GM12878 (cell line): ENCODE measurements around the gene TPI1. TPM values are rescaled to one million over a fixed set of nuclear protein-coding genes. Genes with fewer than 3 reads are reported as not detected.
A peak's percentile ranks its signal among the peaks of the same experiment; 100 is the strongest.

Experiments used
- ATAC-seq: fragments of 200-7000 bp; cut with Tn5 transposase; 3 replicates; pipeline ENCODE4 v1.9.1; 2020; ENCODE audit warnings: mild to moderate bottlenecking, moderate library complexity
- BruUV-seq: library from RNA; stranded (reverse); fragments of 400-500 nt; replicated peaks from 2 replicates; lab custom pipeline; 2021; lab: Mats Ljungman, UMichigan
- CTCF ChIA-PET: fragments of 300-600 bp; sonication (Branson Sonifier 250); formaldehyde crosslinking; extraction: SDS; loops from one replicate; lab custom pipeline; 2021; ENCODE audit warnings: inconsistent platforms; lab: Yijun Ruan, JAX
- POLR2A ChIA-PET: fragments of 350-600 bp; formaldehyde crosslinking; extraction: SDS; loops from one replicate; lab custom pipeline; 2021; ENCODE audit warnings: inconsistent platforms; lab: Charles Lee
- RAD21 ChIA-PET: fragments of 300-600 bp; sonication (Branson Sonifier 250); formaldehyde crosslinking; loops from one replicate; lab custom pipeline; 2023; ENCODE audit warnings: antibody characterized with exemption; ENCODE audit not compliant: unreplicated experiment; lab: Charles Lee
- SMC1A ChIA-PET: fragments of 300-600 bp; sonication (Branson Sonifier 250); formaldehyde crosslinking; loops from one replicate; lab custom pipeline; 2023; ENCODE audit not compliant: unreplicated experiment, uncharacterized antibody; lab: Charles Lee
- DNase-seq: peaks from one replicate; pipeline ENCODE4 v3.0.0-alpha.2; 2011; ENCODE audit warnings: low read depth, low spot score
- FAIRE-seq: peaks from 3 replicates; lab custom pipeline; 2011; peaks lifted over from hg19 to GRCh38; lab: Jason Lieb, UNC
- H2AFZ ChIP-seq: 2 replicates; pipeline ENCODE4 v1.6.0; 2011; ENCODE audit warnings: low read depth, low read length, control low read depth; ENCODE audit not compliant: control insufficient read depth
- H3K27ac ChIP-seq: 2 replicates; pipeline ENCODE4 v1.5.1; 2011; ENCODE audit warnings: control low read depth; ENCODE audit not compliant: control insufficient read depth, insufficient read depth
- H3K27me3 ChIP-seq, 2 experiments: replicated peaks in 1 of 2; 2 replicates each; pipeline versions ENCODE4 v1.6.0 to v1.6.1; 2011; ENCODE audit warnings: low read length in 1 of 2; ENCODE audit not compliant: control insufficient read depth in 2 of 2, insufficient read depth in 2 of 2
- H3K36me3 ChIP-seq, 2 experiments: 2 replicates each; pipeline ENCODE4 v1.5.1; 2011; ENCODE audit warnings: low read length in 1 of 2; ENCODE audit not compliant: control insufficient read depth in 2 of 2, insufficient read depth in 2 of 2
- H3K4me1 ChIP-seq: 2 replicates; pipeline ENCODE4 v1.6.1; 2011; ENCODE audit warnings: mild to moderate bottlenecking, low read length, moderate library complexity, mixed read lengths; ENCODE audit not compliant: control insufficient read depth, insufficient read depth
- H3K4me2 ChIP-seq: 2 replicates; pipeline ENCODE4 v1.6.0; 2011; ENCODE audit warnings: control low read depth; ENCODE audit not compliant: control insufficient read depth, insufficient read depth
- H3K4me3 ChIP-seq: fragments of 200-600 bp; sonication (generic); 2 replicates; pipeline ENCODE4 v1.5.1; 2016
- H3K79me2 ChIP-seq: 2 replicates; pipeline ENCODE4 v1.6.0; 2011; ENCODE audit warnings: low read length; ENCODE audit not compliant: control insufficient read depth, insufficient read depth
- H3K9ac ChIP-seq: 2 replicates; pipeline ENCODE4 v1.8.0; 2011; ENCODE audit warnings: low read length, control low read depth, mixed read lengths; ENCODE audit not compliant: control insufficient read depth, insufficient read depth
- H3K9me3 ChIP-seq: replicated peaks from 3 replicates; pipeline ENCODE4 v1.5.1; 2011; ENCODE audit warnings: mild to moderate bottlenecking, low read length; ENCODE audit not compliant: control insufficient read depth, insufficient read depth
- H4K20me1 ChIP-seq: 2 replicates; pipeline ENCODE4 v1.6.0; 2011; ENCODE audit not compliant: control insufficient read depth, insufficient read depth
- HDGF ChIP-seq: fragments of 450-650 bp; IDR thresholded peaks from 2 replicates; pipeline ENCODE4 v1.6.1; 2016; ENCODE audit warnings: antibody characterized with exemption
- MEF2B ChIP-seq: fragments of 450-650 bp; IDR thresholded peaks from 2 replicates; pipeline ENCODE4 v1.6.1; 2018; ENCODE audit warnings: mild to moderate bottlenecking, moderate library complexity; ENCODE audit not compliant: partially characterized antibody, poor library complexity, severe bottlenecking
- PKNOX1 ChIP-seq: fragments of 450-650 bp; IDR thresholded peaks from 2 replicates; pipeline ENCODE4 v1.6.1; 2016; ENCODE audit warnings: mild to moderate bottlenecking
- PML ChIP-seq: IDR thresholded peaks from 2 replicates; pipeline ENCODE4 v1.6.1; 2012; ENCODE audit warnings: low read length, inconsistent platforms
- PRDM15 ChIP-seq: fragments of 450-650 bp; formaldehyde crosslinking; IDR thresholded peaks from 2 replicates; pipeline ENCODE4 v1.4.0; 2020; ENCODE audit warnings: mild to moderate bottlenecking, moderate library complexity
- RB1 ChIP-seq: fragments of 450-650 bp; formaldehyde crosslinking; IDR thresholded peaks from 2 replicates; pipeline ENCODE4 v1.6.1; 2017; ENCODE audit warnings: mild to moderate bottlenecking, borderline replicate concordance
- RCOR1 ChIP-seq: conservative IDR thresholded peaks from 2 replicates; pipeline ENCODE4 v1.6.1; 2012; ENCODE audit warnings: low read depth, low read length, improper control_type of control experiment
- SIN3A ChIP-seq: IDR thresholded peaks from 2 replicates; pipeline ENCODE4 v1.6.1; 2012; ENCODE audit warnings: low read depth, low read length, improper control_type of control experiment
- YY1 ChIP-seq: IDR thresholded peaks from 2 replicates; pipeline ENCODE4 v1.6.1; 2011; ENCODE audit warnings: low read depth, mild to moderate bottlenecking, low read length
- WGBS: methylation state at CpG from one replicate; pipeline ENCODE4 v1.1.6; 2016; ENCODE audit warnings: low lambda C conversion rate; ENCODE audit not compliant: insufficient replicate concordance, insufficient coverage; ENCODE audit errors: missing lambda C conversion rate; 5-methylcytosine and 5-hydroxymethylcytosine counted together
- in situ Hi-C: fragments of 300-500 bp; cut with MboI; formaldehyde crosslinking; loops from 9 replicates; pipeline ENCODE4 v1.14.3; 2018; ENCODE audit warnings: mixed read lengths
- intact Hi-C: fragments of 100-400 bp; cut with micrococcal nuclease; formaldehyde crosslinking; loops from one replicate; pipeline ENCODE4 v1.14.2; 2022; ENCODE audit not compliant: unreplicated experiment
- polyA plus RNA-seq, 11 experiments: library from polyadenylated mRNA; depleted of rRNA in 4 of 11; unstranded in 6 of 11; stranded (reverse) in 5 of 11; fragments of >200 nt; fragmentation: Nextera tagmentation in 4 of 11; fragmentation: Illumina TruSeq in 1 of 11; extraction: Ambion mirVana in 4 of 11; extraction: Trizol in 1 of 11; gene quantifications; 1 replicate in 1 of 11; 2 replicates in 10 of 11; pipeline versions ENCODE4 v1.2.1 to v1.2.3, GENCODE V29; 2011 to 2016; ENCODE audit warnings: inconsistent platforms in 2 of 11, missing spikeins in 2 of 11, low read depth in 1 of 11
- total RNA-seq, 4 experiments: library from RNA; depleted of rRNA in 3 of 4; stranded (reverse); fragments of >200 nt in 3 of 4; fragmentation: Illumina TruSeq in 1 of 4; extraction: Trizol in 1 of 4; gene quantifications; 2 replicates each; pipeline versions ENCODE4 v1.2.1 to v1.2.3, GENCODE V29; 2013 to 2021

Gene TPI1
- total and polyA plus RNA-seq, 10 of the 15 experiments (the other 5 are each of a cell fraction or from before 2014, with no cell fraction given) = 916 to 7,349 (median 1,677) TPM

- FAIRE-seq (no peak), DNase-seq (no peak), ATAC-seq (peak; percentile 26; the same call in 2 of the 3 replicates)
- ChIA-PET CTCF (interaction anchor here (1.0 to 1.3 kb wide), 4 partner anchors 11 to 66 kb away, joined by 3 to 5 read pairs (median 4); partner anchors contain the start of gene MLF2), SMC1A (interaction anchor here (1.5 to 2.0 kb wide), 2 partner anchors 7 to 39 kb away, joined by 6 read pairs; no protein-coding TSS in a partner anchor), RAD21 (no interaction called here), POLR2A (interaction anchor here (0.6 to 0.9 kb wide), 2 partner anchors 10 to 11 kb away, joined by 3 to 4 read pairs; no protein-coding TSS in a partner anchor)
- no peak overlapping the region for H3K4me3 ChIP-seq
- no peak overlapping the region for H2AFZ ChIP-seq
- TF ChIP-seq HDGF (no peak), PKNOX1 (no peak), YY1 (no peak), PML (no peak), RB1 (no peak), MEF2B (no peak), RCOR1 (no peak), PRDM15 (CRISPR knock-in tag) (no peak), SIN3A (no peak)
- H3K27ac ChIP-seq = no peak overlapping the region
- intact Hi-C loops (no loop called here), in situ Hi-C loops (no loop called here)
- H4K20me1 ChIP-seq = no peaks in the 10 kb centered on the region
- peaks cover 5 to 17% of the 10 kb centered on the region in 2 experiments for H3K27me3 ChIP-seq
- H3K9me3 ChIP-seq = no peaks in the 10 kb centered on the region
- H3K9ac ChIP-seq = no peak overlapping the region
- no TSS peak for BruUV-seq
- WGBS = 34% methylated on average over 12 of the region's 13 CpGs
- H3K79me2 ChIP-seq = no peaks in the 10 kb centered on the region
- no peak overlapping the region for H3K4me2 ChIP-seq
- no peaks in the 10 kb centered on the region; the same call in 1 of the 2 replicates for H3K4me1 ChIP-seq
- no peaks in the 10 kb centered on the region for H3K36me3 ChIP-seq
Measured at GRCh38 chr12:6819106-6820030, 48.0 kb upstream of the TPI1 start.
